ENCODE measurements around the gene EBF4. TPM values are rescaled to one million over a fixed set of nuclear protein-coding genes. Genes with fewer than 3 reads are reported as not detected.

EBF4 gene
- 11.0 TPM for total RNA-seq (ENCODE audit: unreplicated experiment)
- long read RNA-seq: 0 reads

GRCh38 chr20:2692036-2692885 lies at the start of gene EBF4:
EBF4 (plus strand) TSS chr20:2692780; CDS start chr20:2693646, 866 bp downstream.
- Mint-ChIP-seq H3K4me3 (ENCODE audit: unreplicated experiment) (peak within 1 kb of the TSS; percentile 98), H3K27ac (ENCODE audit: unreplicated experiment) (peak within 1 kb of the TSS; percentile 92), H3K36me3 (ENCODE audit: unreplicated experiment) (peaks cover 15% of the 10 kb centered on the region), H3K27me3 (ENCODE audit: unreplicated experiment) (peaks cover 50% of the 10 kb centered on the region), H3K4me1 (ENCODE audit: low read depth, unreplicated experiment) (peaks cover 13% of the 10 kb centered on the region), H3K9me3 (ENCODE audit: unreplicated experiment) (peaks cover 15% of the 10 kb centered on the region)
- TF ChIP-seq CTCF (IDR thresholded peaks at IDR 0.05; ENCODE audit: partially characterized antibody, unreplicated experiment): no peak
- DNase-seq: peak; percentile 50

GRCh38 chr20:2643708-2644107 lies 48.9 kb upstream of the EBF4 start:
- Mint-ChIP-seq H3K4me3 (ENCODE audit: unreplicated experiment) (no peak overlapping the region), H3K4me1 (ENCODE audit: low read depth, unreplicated experiment) (no peaks in the 10 kb centered on the region), H3K36me3 (ENCODE audit: unreplicated experiment) (no peaks in the 10 kb centered on the region), H3K9me3 (ENCODE audit: unreplicated experiment) (peaks cover 2% of the 10 kb centered on the region), H3K27ac (ENCODE audit: unreplicated experiment) (no peak overlapping the region), H3K27me3 (ENCODE audit: unreplicated experiment) (no peaks in the 10 kb centered on the region)
- TF ChIP-seq CTCF (IDR thresholded peaks at IDR 0.05; ENCODE audit: partially characterized antibody, unreplicated experiment): no peak
- DNase-seq: no peak

GRCh38 chr20:2651772-2652723 lies 40.5 kb upstream of the EBF4 start, which contains the start of gene NOP56:
NOP56 (plus strand) TSS chr20:2652632; CDS start chr20:2652661, 29 bp downstream.
- H3K4me1 Mint-ChIP-seq (ENCODE audit: low read depth, unreplicated experiment): peaks cover 5% of the 10 kb centered on the region
- peak; percentile 93 for DNase-seq
- no peaks in the 10 kb centered on the region for H3K36me3 Mint-ChIP-seq (ENCODE audit: unreplicated experiment)
- peak within 1 kb of the TSS; percentile 90 for H3K4me3 Mint-ChIP-seq (ENCODE audit: unreplicated experiment)
- peaks cover 7% of the 10 kb centered on the region for H3K27me3 Mint-ChIP-seq (ENCODE audit: unreplicated experiment)
- TF ChIP-seq CTCF (IDR thresholded peaks at IDR 0.05; ENCODE audit: partially characterized antibody, unreplicated experiment): no peak
- no peaks in the 10 kb centered on the region for H3K9me3 Mint-ChIP-seq (ENCODE audit: unreplicated experiment)
- H3K27ac Mint-ChIP-seq (ENCODE audit: unreplicated experiment): peak within 1 kb of the TSS; percentile 76

DNA sequence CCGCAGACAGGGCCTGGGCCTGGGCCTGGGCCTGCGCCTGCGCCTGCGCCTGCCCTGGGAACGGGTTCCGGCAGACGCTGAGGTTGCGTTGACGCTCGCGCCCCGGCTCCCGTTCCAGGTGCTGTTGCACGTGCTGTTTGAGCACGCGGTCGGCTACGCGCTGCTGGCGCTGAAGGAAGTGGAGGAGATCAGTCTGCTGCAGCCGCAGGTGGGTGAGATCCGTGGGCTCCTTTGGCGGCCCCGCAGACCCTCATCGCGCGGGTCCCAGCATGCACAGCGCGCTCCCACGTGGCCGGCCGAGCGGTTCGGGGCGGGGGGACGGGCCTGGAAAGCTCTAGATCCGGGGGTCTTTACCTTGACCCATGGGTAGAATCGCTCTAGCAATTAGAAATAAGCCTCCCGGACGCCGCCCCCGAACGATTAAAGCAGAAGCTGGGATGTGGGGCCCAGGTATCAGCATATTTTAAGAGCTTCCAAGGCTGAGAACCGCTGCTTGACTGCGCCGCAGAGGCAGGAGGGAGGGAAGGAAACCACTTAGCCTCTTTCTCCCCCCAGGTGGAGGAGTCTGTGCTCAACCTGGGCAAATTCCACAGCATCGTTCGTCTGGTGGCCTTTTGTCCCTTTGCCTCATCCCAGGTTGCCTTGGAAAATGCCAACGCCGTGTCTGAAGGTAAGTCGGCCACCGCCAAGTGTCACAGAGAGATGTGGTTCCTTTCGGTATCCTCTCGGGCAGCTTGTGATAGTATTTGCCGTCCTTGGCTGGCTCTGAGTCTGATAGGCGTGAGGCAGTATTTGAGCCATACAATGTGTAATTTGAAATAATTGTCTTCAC lies 39.6 kb upstream of the EBF4 start:
- Mint-ChIP-seq H3K27me3 (ENCODE audit: unreplicated experiment) (peaks cover 10% of the 10 kb centered on the region), H3K36me3 (ENCODE audit: unreplicated experiment) (no peaks in the 10 kb centered on the region)
- peak; percentile 79 for DNase-seq

More for the DNA sequence above, 39.6 kb upstream of the EBF4 start:
- Mint-ChIP-seq H3K4me3 (ENCODE audit: unreplicated experiment) (peak overlapping the region; percentile 90), H3K4me1 (ENCODE audit: low read depth, unreplicated experiment) (peaks cover 5% of the 10 kb centered on the region), H3K9me3 (ENCODE audit: unreplicated experiment) (peaks cover under 1% of the 10 kb centered on the region), H3K27ac (ENCODE audit: unreplicated experiment) (peak overlapping the region; percentile 76)
- TF ChIP-seq CTCF (IDR thresholded peaks at IDR 0.05; ENCODE audit: partially characterized antibody, unreplicated experiment): no peak
